NB4 (cell line): ENCODE results near the gene ITIH4.

ENCODE experiments used
- POLR2A ChIP-seq: IDR thresholded peaks from 2 replicates; pipeline ENCODE4 v1.6.1; 2011; ENCODE audit warnings: mild to moderate bottlenecking; ENCODE audit not compliant: insufficient read length; ENCODE audit errors: extremely low read depth
- TF ChIP-seq, protein P1 (sequence below): IDR thresholded peaks from one replicate; pipeline ENCODE4 v1.5.1; 2012; ENCODE audit warnings: low read depth, low read length
- TF ChIP-seq, protein P2 (sequence below): IDR thresholded peaks from 2 replicates; pipeline ENCODE4 v1.6.1; 2011; ENCODE audit warnings: low read depth, low read length

DNA sequence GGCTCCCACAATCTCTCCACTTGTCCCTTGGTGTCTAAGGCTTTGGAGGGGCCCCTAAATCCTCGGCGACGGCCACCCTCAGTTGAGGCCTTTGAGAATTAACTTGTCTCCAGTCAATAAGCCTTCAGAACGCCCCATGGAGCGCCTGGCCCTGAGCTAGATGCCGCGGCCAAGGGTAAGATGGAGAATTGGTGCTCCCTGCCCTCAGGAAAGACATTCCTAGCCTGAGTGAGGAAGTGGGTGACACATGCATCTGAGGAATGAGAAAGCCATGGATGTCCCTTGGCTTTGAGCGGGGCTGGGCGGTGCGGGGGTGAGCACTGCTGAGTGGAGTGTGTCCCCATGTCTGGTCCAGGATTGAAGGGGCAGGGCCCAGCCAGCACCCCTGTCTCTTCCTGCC lies 13.3 kb downstream of the ITIH4 start:
- TF ChIP-seq, protein P1, sequence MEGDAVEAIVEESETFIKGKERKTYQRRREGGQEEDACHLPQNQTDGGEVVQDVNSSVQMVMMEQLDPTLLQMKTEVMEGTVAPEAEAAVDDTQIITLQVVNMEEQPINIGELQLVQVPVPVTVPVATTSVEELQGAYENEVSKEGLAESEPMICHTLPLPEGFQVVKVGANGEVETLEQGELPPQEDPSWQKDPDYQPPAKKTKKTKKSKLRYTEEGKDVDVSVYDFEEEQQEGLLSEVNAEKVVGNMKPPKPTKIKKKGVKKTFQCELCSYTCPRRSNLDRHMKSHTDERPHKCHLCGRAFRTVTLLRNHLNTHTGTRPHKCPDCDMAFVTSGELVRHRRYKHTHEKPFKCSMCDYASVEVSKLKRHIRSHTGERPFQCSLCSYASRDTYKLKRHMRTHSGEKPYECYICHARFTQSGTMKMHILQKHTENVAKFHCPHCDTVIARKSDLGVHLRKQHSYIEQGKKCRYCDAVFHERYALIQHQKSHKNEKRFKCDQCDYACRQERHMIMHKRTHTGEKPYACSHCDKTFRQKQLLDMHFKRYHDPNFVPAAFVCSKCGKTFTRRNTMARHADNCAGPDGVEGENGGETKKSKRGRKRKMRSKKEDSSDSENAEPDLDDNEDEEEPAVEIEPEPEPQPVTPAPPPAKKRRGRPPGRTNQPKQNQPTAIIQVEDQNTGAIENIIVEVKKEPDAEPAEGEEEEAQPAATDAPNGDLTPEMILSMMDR = no peak
- no peak for TF ChIP-seq POLR2A
- TF ChIP-seq, protein P2, sequence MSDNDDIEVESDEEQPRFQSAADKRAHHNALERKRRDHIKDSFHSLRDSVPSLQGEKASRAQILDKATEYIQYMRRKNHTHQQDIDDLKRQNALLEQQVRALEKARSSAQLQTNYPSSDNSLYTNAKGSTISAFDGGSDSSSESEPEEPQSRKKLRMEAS = no peak
